Stomach (tissue), 9 donors: ENCODE results near the gene PDE4C. TPM values are rescaled to one million over a fixed set of nuclear protein-coding genes. Genes with fewer than 3 reads are reported as not detected.

ENCODE experiments used
- DNase-seq, 2 donors: peaks; one replicate each; pipeline versions ENCODE4 v3.0.0 to v3.0.0-alpha.2; 2013 to 2019
- H3K27ac ChIP-seq, 5 donors: fragments of 200-600 bp in 4 of 5; sonication (generic) in 4 of 5; one replicate each; pipeline ENCODE4 v1.5.1; 2013 to 2019; ENCODE audit warnings: mild to moderate bottlenecking in 1 of 5, moderate library complexity in 1 of 5
- H3K27me3 ChIP-seq, 3 donors: fragments of 200-600 bp; sonication (generic); one replicate each; pipeline ENCODE4 v1.5.1; 2017 to 2019; ENCODE audit warnings: mixed run types in 1 of 3
- H3K36me3 ChIP-seq, 4 donors: fragments of 200-600 bp; sonication (generic); 1 replicate in 3 of 4; 2 replicates in 1 of 4; pipeline ENCODE4 v1.5.1; 2016 to 2019
- H3K4me1 ChIP-seq, 4 donors: fragments of 200-600 bp; sonication (generic); one replicate each; pipeline ENCODE4 v1.5.1; 2016 to 2019
- H3K4me3 ChIP-seq, 4 donors: fragments of 200-600 bp; sonication (generic) in 3 of 4; one replicate each; pipeline ENCODE4 v1.5.1; 2016 to 2019; ENCODE audit warnings: mild to moderate bottlenecking in 1 of 4
- H3K9me3 ChIP-seq, 4 donors: fragments of 200-600 bp; sonication (generic); one replicate each; pipeline ENCODE4 v1.5.1; 2016 to 2019
- EP300 ChIP-seq: sonication (generic); formaldehyde crosslinking; IDR thresholded peaks from one replicate; pipeline ENCODE4 v1.6.1; 2017; ENCODE audit warnings: antibody characterized with exemption
- POLR2A ChIP-seq, 4 donors: fragments of 450-650 bp; IDR thresholded peaks; one replicate each; pipeline ENCODE4 v1.6.1; 2016; ENCODE audit warnings: antibody characterized with exemption in 4 of 4, control low read depth in 2 of 4, mild to moderate bottlenecking in 1 of 4, moderate library complexity in 1 of 4
- POLR2AphosphoS5 ChIP-seq, 3 donors: sonication (generic); formaldehyde crosslinking; IDR thresholded peaks; one replicate each; pipeline ENCODE4 v1.6.1; 2016; ENCODE audit warnings: antibody characterized with exemption in 3 of 3
- WGBS, 5 donors: extraction: QIAGEN DNeasy Blood & Tissue Kit in 3 of 5; methylation state at CpG; one replicate each; pipeline versions ENCODE4 v1.1.5 to v1.1.7; 2013 to 2018; 5-methylcytosine and 5-hydroxymethylcytosine counted together
- intact Hi-C: fragments of 100-400 bp; cut with DNase I; formaldehyde crosslinking; loops from one replicate; pipeline ENCODE4 v1.15.1; 2023; ENCODE audit warnings: low total_unique reads
- polyA plus RNA-seq, 3 donors: library from polyadenylated mRNA; stranded (reverse); fragments of 200-250 nt; gene quantifications; one replicate each; pipeline ENCODE4 v1.2.3, GENCODE V29; 2013
- total RNA-seq, 5 donors: library from RNA; depleted of rRNA; stranded (reverse); fragments of >200 nt; gene quantifications; one replicate each; pipeline versions ENCODE4 v1.1.0 to v1.2.3, GENCODE V29; 2014 to 2016
- TF ChIP-seq, protein P1 (sequence below), 7 experiments: fragments of 450-650 bp in 4 of 7; fragments of 200-600 bp in 3 of 7; sonication (generic) in 3 of 7; IDR thresholded peaks; one replicate each; pipeline ENCODE4 v1.5.1; 2016 to 2019; ENCODE audit warnings: antibody characterized with exemption in 7 of 7, control low read depth in 2 of 7, mild to moderate bottlenecking in 1 of 7
- donor health status: healthy with polysubstance abuse.
- donor health status: Bipolar disorder and iron deficiency.
- donor health status: healthy.

PDE4C gene
- total and polyA plus RNA-seq, 8 donors: 0.87 to 25.4 (median 7.0) TPM; not detected in 2

DNA sequence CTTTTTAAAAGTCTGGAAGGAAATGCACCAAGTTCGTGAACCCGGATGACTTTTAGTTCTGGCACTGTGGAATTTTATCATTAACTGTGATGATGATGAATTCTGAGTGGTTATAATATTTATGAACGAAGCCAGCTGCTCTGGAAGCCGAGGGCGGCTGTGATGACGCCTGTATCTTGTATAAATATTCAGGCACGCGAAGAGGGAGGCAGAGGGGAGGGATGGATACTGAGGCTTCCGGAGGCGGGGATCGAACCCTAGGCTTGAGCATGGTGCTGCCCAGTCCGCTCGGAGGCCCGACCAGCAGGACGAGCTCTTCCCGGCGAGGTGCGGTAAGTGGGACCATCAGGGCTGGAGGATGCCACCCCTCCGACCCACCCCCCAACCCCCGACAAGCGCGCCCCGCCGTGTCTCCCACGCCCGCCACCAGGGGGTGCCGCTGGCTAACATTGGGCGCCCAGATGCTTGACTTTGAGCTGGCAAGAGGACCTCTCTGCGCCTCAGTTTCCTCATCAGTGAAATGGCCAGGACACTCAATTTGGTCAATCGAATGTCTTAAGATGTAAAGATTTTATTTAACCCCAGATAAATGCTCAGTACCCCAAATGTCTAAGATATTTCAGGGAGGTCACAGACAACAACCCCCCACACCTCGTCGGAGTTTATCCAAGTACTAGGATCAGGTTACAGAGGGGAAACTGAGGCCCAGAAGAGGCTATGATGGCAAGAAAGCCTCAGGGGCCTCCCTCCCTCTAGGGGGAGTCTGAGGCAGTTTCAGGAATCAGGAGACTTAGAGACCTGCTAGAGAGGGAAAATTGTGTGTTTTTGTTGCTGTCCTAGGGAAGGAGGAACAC, 17.9 kb downstream of the PDE4C start:
- H3K36me3 ChIP-seq: no peaks in the 10 kb centered on the region
- H3K27ac ChIP-seq: peak overlapping the region in 2 of 5 donors; percentile 50 to 54
- TF ChIP-seq POLR2A (IDR thresholded peaks at IDR 0.05): no peak
- TF ChIP-seq, protein P1, sequence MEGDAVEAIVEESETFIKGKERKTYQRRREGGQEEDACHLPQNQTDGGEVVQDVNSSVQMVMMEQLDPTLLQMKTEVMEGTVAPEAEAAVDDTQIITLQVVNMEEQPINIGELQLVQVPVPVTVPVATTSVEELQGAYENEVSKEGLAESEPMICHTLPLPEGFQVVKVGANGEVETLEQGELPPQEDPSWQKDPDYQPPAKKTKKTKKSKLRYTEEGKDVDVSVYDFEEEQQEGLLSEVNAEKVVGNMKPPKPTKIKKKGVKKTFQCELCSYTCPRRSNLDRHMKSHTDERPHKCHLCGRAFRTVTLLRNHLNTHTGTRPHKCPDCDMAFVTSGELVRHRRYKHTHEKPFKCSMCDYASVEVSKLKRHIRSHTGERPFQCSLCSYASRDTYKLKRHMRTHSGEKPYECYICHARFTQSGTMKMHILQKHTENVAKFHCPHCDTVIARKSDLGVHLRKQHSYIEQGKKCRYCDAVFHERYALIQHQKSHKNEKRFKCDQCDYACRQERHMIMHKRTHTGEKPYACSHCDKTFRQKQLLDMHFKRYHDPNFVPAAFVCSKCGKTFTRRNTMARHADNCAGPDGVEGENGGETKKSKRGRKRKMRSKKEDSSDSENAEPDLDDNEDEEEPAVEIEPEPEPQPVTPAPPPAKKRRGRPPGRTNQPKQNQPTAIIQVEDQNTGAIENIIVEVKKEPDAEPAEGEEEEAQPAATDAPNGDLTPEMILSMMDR (IDR thresholded peaks at IDR 0.05): peak in 4 of 7 experiments; percentile 25 to 76 (median 66)
- TF ChIP-seq EP300: no peak
- TF ChIP-seq POLR2AphosphoS5 (IDR thresholded peaks at IDR 0.05): peak in 1 of 3 donors; percentile 23
- H3K4me3 ChIP-seq: no peak overlapping the region
- DNase-seq: peak in 1 of 2 donors; percentile 83
- peaks cover 16 to 30% (median 19%) of the 10 kb centered on the region in 4 donors for H3K4me1 ChIP-seq
- no peaks in the 10 kb centered on the region for H3K9me3 ChIP-seq
- H3K27me3 ChIP-seq: peaks cover 0 to 13% (median 0%) of the 10 kb centered on the region in 3 donors
- intact Hi-C loops: no loop called here
- 13 to 21% (median 16%) methylated on average over 24 to 32 of the region's 32 CpGs for WGBS, 5 donors

DNA sequence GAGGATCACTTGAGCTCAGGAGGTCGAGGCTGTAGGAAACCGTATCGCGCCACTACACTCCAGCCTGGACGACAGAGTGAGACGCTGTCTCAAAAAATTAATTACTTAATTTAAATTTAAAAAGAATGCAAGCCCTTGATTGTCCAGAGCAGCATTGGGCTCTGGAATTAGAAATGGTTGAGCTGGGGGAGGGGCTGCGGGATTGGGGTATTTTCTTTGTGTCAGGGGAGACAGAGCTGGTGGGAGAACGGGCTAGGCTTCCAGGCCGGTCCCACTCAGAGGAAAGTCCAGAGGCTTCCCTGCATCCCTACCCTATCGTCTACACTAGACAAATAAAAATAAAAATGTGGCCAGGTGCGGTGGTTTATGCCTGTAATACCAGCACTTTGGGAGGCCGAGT, 20.2 kb downstream of the PDE4C start:
- Histone ChIP-seq H3K4me1 (peaks cover 22 to 43% (median 29%) of the 10 kb centered on the region in 4 donors), H3K36me3 (peaks cover 0 to 10% (median 0%) of the 10 kb centered on the region in 4 donors), H3K27me3 (peaks cover 0 to 13% (median 0%) of the 10 kb centered on the region in 3 donors), H3K9me3 (no peaks in the 10 kb centered on the region), H3K27ac (peak overlapping the region; percentile 90 to 99 (median 98)), H3K4me3 (peak overlapping the region in 2 of 4 donors; percentile 58 to 85)
- no peak for DNase-seq
- intact Hi-C loops: no loop called here
- TF ChIP-seq POLR2A (IDR thresholded peaks at IDR 0.05) (no peak), POLR2AphosphoS5 (IDR thresholded peaks at IDR 0.05) (no peak), EP300 (no peak)
- 79 to 88% (median 85%) methylated on average over 12 of the region's 12 CpGs for WGBS, 5 donors

DNA sequence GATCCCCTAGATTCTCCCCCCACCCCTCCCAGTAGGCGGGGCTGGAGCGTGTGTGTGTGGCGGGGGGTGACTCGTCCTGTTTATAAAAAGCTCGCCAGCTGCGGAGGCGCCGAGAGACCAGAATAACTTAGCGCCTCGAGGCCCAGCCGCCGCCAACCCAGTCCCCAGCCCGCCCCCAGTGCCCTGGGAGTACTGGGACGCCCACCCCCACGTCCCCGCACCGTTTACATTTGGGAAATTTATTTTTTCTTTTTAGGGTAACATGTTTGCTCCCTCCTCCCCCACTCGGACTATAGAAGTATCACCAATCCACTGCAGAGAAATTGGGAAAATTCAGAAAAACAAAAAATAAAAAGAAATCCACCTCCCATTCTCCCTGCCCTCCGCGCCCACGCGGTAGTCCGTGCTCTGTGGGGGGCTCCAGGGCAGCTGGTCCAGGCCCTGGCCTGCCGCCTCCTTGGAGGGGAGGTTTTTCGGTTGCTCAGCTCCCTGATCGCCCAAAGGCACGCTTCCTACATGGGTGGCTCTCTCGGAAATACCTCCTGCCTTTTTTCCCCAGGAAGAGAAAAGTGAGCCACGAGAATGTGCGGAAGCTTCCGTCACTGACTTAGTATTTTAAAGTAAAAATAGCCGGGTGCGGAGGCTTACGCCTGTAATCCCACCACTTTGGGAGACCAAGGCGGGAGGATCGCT, 20.9 kb downstream of the PDE4C start:
- Histone ChIP-seq H3K4me3 (peak overlapping the region; percentile 57 to 85 (median 58)), H3K4me1 (peaks cover 22 to 43% (median 29%) of the 10 kb centered on the region in 4 donors), H3K36me3 (peaks cover 0 to 14% (median 2%) of the 10 kb centered on the region in 4 donors), H3K27ac (peak overlapping the region; percentile 90 to 99 (median 98)), H3K27me3 (peaks cover 0 to 13% (median 0%) of the 10 kb centered on the region in 3 donors), H3K9me3 (no peaks in the 10 kb centered on the region)
- DNase-seq: peak; percentile 73 to 93
- TF ChIP-seq EP300: no peak
- TF ChIP-seq POLR2AphosphoS5 (IDR thresholded peaks at IDR 0.05): peak in 2 of 3 donors; percentile 15 to 55
- 25 to 36% (median 32%) methylated on average over 36 of the region's 36 CpGs for WGBS, 5 donors
- intact Hi-C loops: no loop called here

DNA sequence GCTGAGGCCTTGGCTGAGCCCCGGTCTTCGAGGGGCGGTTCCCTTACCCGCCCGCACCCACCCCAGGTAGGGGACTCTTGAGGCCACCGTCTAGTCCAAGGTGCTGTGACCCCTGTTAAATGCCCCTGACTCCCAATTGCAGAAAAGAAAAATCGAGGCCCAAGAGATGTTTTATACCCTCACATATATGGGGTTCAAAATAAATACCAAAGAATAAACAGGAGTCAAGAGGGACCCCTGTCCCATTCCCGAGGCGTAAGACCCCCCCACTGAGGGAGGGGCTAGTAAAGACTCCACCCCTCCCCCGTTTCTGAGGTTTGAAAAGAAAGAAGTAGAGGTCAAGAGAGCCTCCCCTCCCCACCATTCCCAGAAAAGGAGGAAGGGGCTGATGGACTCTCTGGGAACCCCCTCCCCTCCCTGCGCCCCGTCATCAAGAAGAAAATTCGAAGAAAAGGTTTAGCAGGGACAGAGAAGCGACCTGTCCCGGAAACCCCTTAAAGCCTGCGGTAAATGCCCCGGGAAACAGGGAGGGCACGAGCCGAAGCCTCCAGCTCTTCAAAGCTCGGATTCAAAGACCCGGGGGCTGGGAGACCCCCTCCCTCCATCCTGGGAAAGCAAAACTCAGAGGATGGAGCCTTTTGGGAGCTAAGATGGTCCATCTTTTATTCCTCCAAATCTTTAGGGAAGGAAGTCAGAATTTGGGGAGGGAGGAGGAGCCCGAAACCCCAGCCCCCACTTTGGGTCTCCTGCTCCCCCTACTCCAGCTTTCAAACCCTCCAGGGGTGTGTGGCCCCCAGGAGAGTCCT, 21.6 kb downstream of the PDE4C start:
- TF ChIP-seq, protein P1 (IDR thresholded peaks at IDR 0.05): no peak
- TF ChIP-seq POLR2A (IDR thresholded peaks at IDR 0.05) (no peak), POLR2AphosphoS5 (IDR thresholded peaks at IDR 0.05) (no peak), EP300 (no peak)
- H3K27me3 ChIP-seq: peaks cover 0 to 13% (median 0%) of the 10 kb centered on the region in 3 donors
- WGBS, 5 donors: 0 to 1% (median 0%) methylated on average over 20 to 22 of the region's 22 CpGs
- DNase-seq: peak; percentile 52 to 93
- no peaks in the 10 kb centered on the region for H3K9me3 ChIP-seq
- peak overlapping the region; percentile 90 to 99 (median 98) for H3K27ac ChIP-seq
- peaks cover 0 to 21% (median 6%) of the 10 kb centered on the region in 4 donors for H3K36me3 ChIP-seq
- H3K4me3 ChIP-seq: peak overlapping the region; percentile 57 to 85 (median 58)
- intact Hi-C loops: no loop called here
- H3K4me1 ChIP-seq: peaks cover 22 to 43% (median 29%) of the 10 kb centered on the region in 4 donors
